ENCODE measurements around the gene CARD11. TPM values are rescaled to one million over a fixed set of nuclear protein-coding genes. Genes with fewer than 3 reads are reported as not detected.

CARD11 gene
- total RNA-seq, 1 donor: not detected

- H3K4me3 ChIP-seq (ENCODE audit: low read depth, low read length): no peak overlapping the region
Measured at GRCh38 chr7:2926120-2926895, 117.4 kb downstream of the CARD11 start.

GRCh38 chr7:2924866-2925840 is 118.5 kb downstream of the CARD11 start:
- H3K4me3 ChIP-seq (ENCODE audit: low read depth, low read length): no peak overlapping the region
- no peak for TF ChIP-seq CTCF (IDR thresholded peaks at IDR 0.05; ENCODE audit: insufficient read depth, low read depth, low read length)
- no peak for DNase-seq (ENCODE audit: low read depth)

More at GRCh38 chr7:2926120-2926895, 117.4 kb downstream of the CARD11 start:
- DNase-seq (ENCODE audit: low read depth): no peak
- TF ChIP-seq CTCF (IDR thresholded peaks at IDR 0.05; ENCODE audit: insufficient read depth, low read depth, low read length): no peak

GRCh38 chr7:2923886-2924574 is 119.6 kb downstream of the CARD11 start:
- H3K4me3 ChIP-seq (ENCODE audit: low read depth, low read length): no peak overlapping the region
- TF ChIP-seq CTCF (IDR thresholded peaks at IDR 0.05; ENCODE audit: insufficient read depth, low read depth, low read length): no peak
- DNase-seq (ENCODE audit: low read depth): no peak

GRCh38 chr7:2923291-2923781 is 120.3 kb downstream of the CARD11 start:
- no peak for TF ChIP-seq CTCF (IDR thresholded peaks at IDR 0.05; ENCODE audit: insufficient read depth, low read depth, low read length)
- no peak overlapping the region for H3K4me3 ChIP-seq (ENCODE audit: low read depth, low read length)
- DNase-seq (ENCODE audit: low read depth): no peak

- no peak overlapping the region for H3K4me3 ChIP-seq (ENCODE audit: low read depth, low read length)
- no peak for TF ChIP-seq CTCF (IDR thresholded peaks at IDR 0.05; ENCODE audit: insufficient read depth, low read depth, low read length)
- DNase-seq (ENCODE audit: low read depth): no peak
Measured at GRCh38 chr7:2922866-2923265, 120.8 kb downstream of the CARD11 start.

GRCh38 chr7:2922348-2922691 is 121.3 kb downstream of the CARD11 start:
- no peak overlapping the region for H3K4me3 ChIP-seq (ENCODE audit: low read depth, low read length)
- DNase-seq (ENCODE audit: low read depth): no peak
- no peak for TF ChIP-seq CTCF (IDR thresholded peaks at IDR 0.05; ENCODE audit: insufficient read depth, low read depth, low read length)
